Measurements from ENCODE around the gene F2R. TPM values are rescaled to one million over a fixed set of nuclear protein-coding genes. Genes with fewer than 3 reads are reported as not detected.
"Not testable (repeated sequence)": the region's sequence is repeated elsewhere in the genome, so short reads cannot be mapped to it uniquely, and the experiment has no call there.

The F2R gene
- total RNA-seq, 2 donors from 2014 or later, result 9.4 to 33.4 TPM

DNA sequence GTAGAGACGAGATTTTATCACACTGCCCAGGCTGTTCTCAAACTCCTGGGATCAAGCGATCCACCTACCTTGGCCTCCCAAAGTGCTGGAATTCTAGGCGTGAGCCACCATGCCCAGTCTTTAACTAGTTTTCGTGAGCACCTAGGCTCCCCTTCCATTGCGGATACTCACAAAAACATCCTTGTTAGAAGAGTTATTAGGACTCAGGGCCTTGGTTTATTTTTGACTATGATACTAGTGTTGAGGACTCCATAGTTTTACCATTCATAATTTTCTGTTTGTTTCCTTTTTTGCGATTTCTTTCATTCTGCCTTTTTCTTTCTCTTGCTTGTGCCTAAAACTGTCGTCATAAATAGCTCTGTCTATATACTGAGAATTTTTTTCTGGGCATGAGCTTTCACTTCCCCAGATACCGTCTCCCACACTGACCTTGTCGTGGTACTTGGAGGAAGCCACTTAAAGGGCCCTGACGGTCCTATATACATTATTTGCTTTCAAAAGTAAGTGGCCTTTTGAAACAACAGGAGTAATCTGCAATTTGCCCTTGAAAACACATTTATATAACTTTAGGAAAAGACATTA lies 5.2 kb downstream of the F2R start:
- no peak for ATAC-seq (replicated peaks)
- Mint-ChIP-seq H3K36me3 (ENCODE audit: low read depth) (no peaks in the 10 kb centered on the region), H3K27me3 (peaks cover 11% of the 10 kb centered on the region), H3K9me3 (no peaks in the 10 kb centered on the region), H3K4me3 (no peak overlapping the region), H3K27ac (no peak overlapping the region), H3K4me1 (no peaks in the 10 kb centered on the region)

GRCh38 chr5:76723266-76723665 lies 7.3 kb downstream of the F2R start:
- no peaks in the 10 kb centered on the region for H3K27me3 Mint-ChIP-seq
- H3K4me1 Mint-ChIP-seq, result no peaks in the 10 kb centered on the region
- no peaks in the 10 kb centered on the region for H3K9me3 Mint-ChIP-seq
- no peak overlapping the region for H3K4me3 Mint-ChIP-seq
- no peaks in the 10 kb centered on the region for H3K36me3 Mint-ChIP-seq (ENCODE audit: low read depth)
- no peak overlapping the region for H3K27ac Mint-ChIP-seq
- ATAC-seq (replicated peaks), result no peak

- Mint-ChIP-seq H3K27ac (no peak overlapping the region), H3K27me3 (no peaks in the 10 kb centered on the region), H3K4me1 (no peaks in the 10 kb centered on the region), H3K4me3 (no peak overlapping the region), H3K36me3 (ENCODE audit: low read depth) (no peaks in the 10 kb centered on the region), H3K9me3 (no peaks in the 10 kb centered on the region)
- no peak for ATAC-seq (replicated peaks)
These were observed 8.0 kb downstream of the F2R start for GRCh38 chr5:76723906-76724305.

GRCh38 chr5:76724871-76725270 lies 8.9 kb downstream of the F2R start:
- Mint-ChIP-seq H3K27ac (no peak overlapping the region), H3K4me3 (no peak overlapping the region), H3K4me1 (no peaks in the 10 kb centered on the region), H3K36me3 (ENCODE audit: low read depth) (no peaks in the 10 kb centered on the region), H3K9me3 (peaks cover 9% of the 10 kb centered on the region), H3K27me3 (no peaks in the 10 kb centered on the region)
- no peak for ATAC-seq (replicated peaks)

GRCh38 chr5:76728965-76729364 lies 13.0 kb downstream of the F2R start:
- Mint-ChIP-seq H3K27me3 (no peaks in the 10 kb centered on the region), H3K4me3 (no peak overlapping the region), H3K9me3 (peaks cover 18% of the 10 kb centered on the region), H3K36me3 (ENCODE audit: low read depth) (no peaks in the 10 kb centered on the region), H3K27ac (no peak overlapping the region), H3K4me1 (peaks cover 5% of the 10 kb centered on the region)
- ATAC-seq (replicated peaks), result no peak

- Mint-ChIP-seq H3K27ac (no peak overlapping the region), H3K36me3 (ENCODE audit: low read depth) (no peaks in the 10 kb centered on the region), H3K27me3 (no peaks in the 10 kb centered on the region), H3K4me3 (no peak overlapping the region), H3K4me1 (peaks cover 5% of the 10 kb centered on the region), H3K9me3 (peaks cover 18% of the 10 kb centered on the region)
- ATAC-seq (replicated peaks), result no peak
These were observed 13.7 kb downstream of the F2R start for GRCh38 chr5:76729373-76730290.

- no peaks in the 10 kb centered on the region for H3K27me3 Mint-ChIP-seq
- peaks cover 11% of the 10 kb centered on the region for H3K4me1 Mint-ChIP-seq
- peak overlapping the region; percentile 58 for H3K4me3 Mint-ChIP-seq
- ATAC-seq (replicated peaks), result peak; percentile 51
- peaks cover 18% of the 10 kb centered on the region for H3K9me3 Mint-ChIP-seq
- peak overlapping the region; percentile 36 for H3K27ac Mint-ChIP-seq
- no peaks in the 10 kb centered on the region for H3K36me3 Mint-ChIP-seq (ENCODE audit: low read depth)
These were observed 16.6 kb downstream of the F2R start for GRCh38 chr5:76732405-76733048.

- H3K27me3 Mint-ChIP-seq, result no peaks in the 10 kb centered on the region
- H3K9me3 Mint-ChIP-seq, result peaks cover 18% of the 10 kb centered on the region
- H3K36me3 Mint-ChIP-seq (ENCODE audit: low read depth), result no peaks in the 10 kb centered on the region
- peak overlapping the region; percentile 36 for H3K27ac Mint-ChIP-seq
- ATAC-seq (replicated peaks), result peak; percentile 92
- peak overlapping the region; percentile 58 for H3K4me3 Mint-ChIP-seq
- H3K4me1 Mint-ChIP-seq, result peaks cover 11% of the 10 kb centered on the region
These were observed 17.1 kb downstream of the F2R start for GRCh38 chr5:76733049-76733417.

DNA sequence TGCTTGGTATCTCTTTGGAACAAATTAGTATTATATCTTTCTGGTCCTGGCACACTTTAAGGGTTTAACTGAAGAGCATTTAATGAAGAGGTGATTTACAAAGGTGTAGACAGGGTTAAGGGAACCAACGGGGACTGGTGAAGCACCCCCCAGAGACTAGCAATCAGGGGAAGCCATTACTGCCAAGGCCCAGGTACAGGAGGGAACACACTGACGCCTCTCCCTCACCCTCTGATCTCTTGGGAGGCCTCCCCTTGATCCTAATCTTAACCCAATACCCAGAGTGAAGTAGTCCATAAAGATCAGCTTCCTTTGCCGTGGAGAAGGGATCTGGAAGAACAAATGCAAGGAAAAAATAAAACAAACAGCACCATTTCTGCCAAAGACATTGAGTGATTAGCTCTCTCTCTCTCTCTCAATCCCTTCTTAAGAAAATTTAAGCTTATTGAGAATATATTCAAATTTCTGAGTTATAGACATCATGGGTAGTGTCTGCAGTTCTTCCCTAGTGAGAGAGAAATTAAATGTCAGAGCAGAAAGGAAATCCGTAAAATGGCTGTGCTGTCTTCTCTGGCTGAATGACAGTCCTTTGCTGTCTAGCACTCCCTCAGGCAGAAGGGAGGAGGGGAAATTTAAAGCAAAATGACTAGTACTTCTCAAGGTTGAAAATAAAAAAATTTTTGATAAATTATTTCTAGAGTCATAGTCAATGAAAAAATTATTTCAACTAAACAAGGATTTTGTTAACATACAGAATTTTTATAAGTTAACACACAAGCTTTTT lies 20.0 kb downstream of the F2R start:
- H3K27ac Mint-ChIP-seq, result no peak overlapping the region

DNA sequence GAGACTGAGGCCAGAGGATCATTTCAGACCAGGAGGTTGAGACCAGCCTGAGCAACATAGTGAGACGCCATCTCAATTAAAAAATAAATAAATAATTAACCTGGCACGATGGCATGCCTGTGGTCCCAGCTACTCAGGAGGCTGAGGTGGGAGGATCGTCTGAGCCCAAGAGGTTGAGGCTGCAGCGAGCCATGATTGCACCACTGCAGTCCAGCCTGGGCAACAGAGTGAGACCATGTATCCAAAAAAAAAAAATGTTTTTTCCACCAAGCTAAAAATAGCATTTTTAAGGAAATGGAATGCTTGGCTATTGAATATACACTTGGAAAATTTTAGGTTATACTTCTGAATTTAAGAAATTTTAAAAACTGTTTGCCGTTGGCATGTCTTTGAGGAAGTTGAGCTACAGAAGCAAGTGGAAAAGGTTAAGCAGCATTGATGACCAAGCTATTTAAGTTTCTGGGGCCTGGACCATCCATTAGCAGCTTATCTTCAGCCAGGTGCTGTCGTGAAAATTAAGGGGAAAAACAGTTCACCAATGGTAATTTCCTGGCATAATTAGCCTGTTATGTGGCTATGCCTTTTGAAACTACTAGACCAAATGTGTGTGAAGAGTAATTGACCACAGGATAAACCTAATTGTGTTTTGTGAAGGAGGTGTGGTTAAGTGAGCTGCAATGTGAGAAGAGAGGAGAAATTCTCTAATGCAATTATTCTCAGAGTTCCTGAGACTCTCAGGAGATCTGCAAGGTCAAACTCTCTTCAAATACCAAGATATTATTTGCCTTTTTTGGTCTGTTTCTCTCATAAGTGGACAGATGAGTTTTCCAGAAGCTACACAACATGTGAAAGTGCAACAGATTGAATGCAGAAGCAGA lies 21.0 kb downstream of the F2R start:
- H3K9me3 Mint-ChIP-seq, result no peaks in the 10 kb centered on the region
- no peaks in the 10 kb centered on the region for H3K36me3 Mint-ChIP-seq (ENCODE audit: low read depth)
- ATAC-seq (replicated peaks), result no peak
- H3K27me3 Mint-ChIP-seq, result no peaks in the 10 kb centered on the region
- peak overlapping the region; percentile 32 for H3K4me3 Mint-ChIP-seq
- H3K27ac Mint-ChIP-seq, result peak overlapping the region; percentile 68
- peaks cover 11% of the 10 kb centered on the region for H3K4me1 Mint-ChIP-seq

More for the DNA sequence above, 20.0 kb downstream of the F2R start:
- Mint-ChIP-seq H3K27me3 (no peaks in the 10 kb centered on the region), H3K4me3 (no peak overlapping the region), H3K9me3 (no peaks in the 10 kb centered on the region), H3K4me1 (peaks cover 11% of the 10 kb centered on the region), H3K36me3 (ENCODE audit: low read depth) (no peaks in the 10 kb centered on the region)
- no peak for ATAC-seq (replicated peaks)

GRCh38 chr5:76737846-76738245 lies 21.9 kb downstream of the F2R start:
- no peak for ATAC-seq (replicated peaks)
- H3K36me3 Mint-ChIP-seq (ENCODE audit: low read depth), result no peaks in the 10 kb centered on the region
- H3K4me3 Mint-ChIP-seq, result peak overlapping the region; percentile 62
- no peaks in the 10 kb centered on the region for H3K9me3 Mint-ChIP-seq
- H3K27me3 Mint-ChIP-seq, result no peaks in the 10 kb centered on the region
- H3K4me1 Mint-ChIP-seq, result peaks cover 11% of the 10 kb centered on the region
- H3K27ac Mint-ChIP-seq, result peak overlapping the region; percentile 81

GRCh38 chr5:76741506-76741905 lies 25.6 kb downstream of the F2R start:
- H3K36me3 Mint-ChIP-seq (ENCODE audit: low read depth); H3K27me3 Mint-ChIP-seq; H3K4me3 Mint-ChIP-seq; H3K27ac Mint-ChIP-seq; H3K9me3 Mint-ChIP-seq; ATAC-seq (replicated peaks); H3K4me1 Mint-ChIP-seq: not testable (repeated sequence)

DNA sequence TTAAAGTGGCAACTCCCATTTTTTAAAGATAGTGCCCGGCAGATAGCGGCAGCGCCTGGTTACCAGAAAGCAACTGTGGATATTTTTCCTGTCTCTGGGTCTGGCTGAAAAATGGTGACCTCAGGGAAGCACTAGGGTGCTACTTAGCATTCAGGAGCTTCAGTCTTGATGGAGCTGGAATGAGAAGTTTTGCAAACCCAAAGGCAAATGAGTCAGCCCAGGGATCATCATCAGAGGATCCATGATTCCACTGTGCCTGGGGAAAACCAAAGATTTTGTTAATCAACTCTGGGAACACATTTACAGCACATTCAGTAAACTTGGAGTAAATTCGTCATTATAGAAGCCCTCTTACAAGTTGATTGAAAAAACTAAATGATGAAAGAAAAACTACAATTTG lies 26.7 kb downstream of the F2R start:
- Mint-ChIP-seq H3K27ac (no peak overlapping the region), H3K4me3 (no peak overlapping the region), H3K9me3 (no peaks in the 10 kb centered on the region), H3K36me3 (ENCODE audit: low read depth) (no peaks in the 10 kb centered on the region), H3K27me3 (no peaks in the 10 kb centered on the region), H3K4me1 (no peaks in the 10 kb centered on the region)
- ATAC-seq (replicated peaks), result no peak

Measured in activated T-helper 17 cell treated with anti-CD3 and anti-CD28 coated beads, Interleukin-2, amount 50 U/mL, for 72 hours (primary cell).